HG02943 (cell line): ENCODE data around the gene PLEKHA8.
"Not testable (repeated sequence)": the region's sequence is repeated elsewhere in the genome, so short reads cannot be mapped to it uniquely, and the experiment has no call there.

Source experiments
- ATAC-seq: cut with Tn5 transposase; IDR thresholded peaks from one replicate; pipeline ENCODE4 v1.9.1; 2021; ENCODE audit warnings: mild to moderate bottlenecking, low read depth, moderate library complexity; ENCODE audit not compliant: unreplicated experiment

Gene PLEKHA8

DNA sequence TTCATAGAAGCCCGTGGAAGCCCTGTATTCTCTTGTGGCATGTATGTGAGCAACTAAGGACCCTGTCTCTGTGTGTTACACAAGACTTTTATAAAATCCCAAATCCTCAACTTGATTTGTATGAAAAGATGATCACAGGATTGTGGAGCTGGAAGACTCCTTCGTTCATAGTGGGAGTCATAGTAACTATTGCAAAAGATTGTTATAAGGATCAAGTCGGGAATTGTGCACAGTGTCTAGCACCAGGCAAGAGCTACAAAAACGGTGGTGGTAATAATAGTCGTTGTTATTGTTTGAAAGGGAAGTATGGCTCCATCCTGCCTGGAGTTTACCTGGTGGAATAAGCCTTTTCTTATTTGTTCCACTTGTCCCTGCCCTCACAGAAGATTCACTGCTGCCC lies 63.8 kb downstream of the PLEKHA8 start:
- no peak for ATAC-seq

DNA sequence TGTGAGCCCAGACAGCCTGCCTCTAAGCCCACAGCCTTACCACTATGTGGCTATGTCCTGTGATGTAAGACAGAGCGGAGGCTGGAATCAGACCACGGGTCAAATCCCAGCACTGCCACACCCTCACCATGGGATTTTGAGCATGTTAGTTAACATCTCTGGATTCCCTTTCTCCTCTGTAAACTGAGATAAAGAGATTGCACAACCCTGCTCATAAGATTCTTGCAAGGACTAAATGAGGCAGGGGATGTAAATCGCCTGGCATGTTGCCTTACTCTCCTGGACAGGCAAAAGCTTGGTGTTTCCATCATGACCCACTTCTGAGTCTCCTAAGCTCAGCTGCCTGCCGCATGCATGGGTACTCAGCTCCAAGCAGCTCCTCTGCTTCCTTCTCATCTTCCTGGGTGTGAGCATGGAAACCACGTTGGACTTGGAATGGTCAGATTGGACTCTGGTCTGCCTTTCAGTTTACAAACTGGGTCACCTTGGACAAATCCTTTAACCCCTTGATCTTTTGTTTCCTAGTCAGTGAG lies 65.3 kb downstream of the PLEKHA8 start:
- no peak for ATAC-seq

GRCh38 chr7:30098599-30098998 lies 70.4 kb downstream of the PLEKHA8 start:
- not testable (repeated sequence) for ATAC-seq

GRCh38 chr7:30102281-30102680 lies 74.1 kb downstream of the PLEKHA8 start:
- ATAC-seq: no peak

DNA sequence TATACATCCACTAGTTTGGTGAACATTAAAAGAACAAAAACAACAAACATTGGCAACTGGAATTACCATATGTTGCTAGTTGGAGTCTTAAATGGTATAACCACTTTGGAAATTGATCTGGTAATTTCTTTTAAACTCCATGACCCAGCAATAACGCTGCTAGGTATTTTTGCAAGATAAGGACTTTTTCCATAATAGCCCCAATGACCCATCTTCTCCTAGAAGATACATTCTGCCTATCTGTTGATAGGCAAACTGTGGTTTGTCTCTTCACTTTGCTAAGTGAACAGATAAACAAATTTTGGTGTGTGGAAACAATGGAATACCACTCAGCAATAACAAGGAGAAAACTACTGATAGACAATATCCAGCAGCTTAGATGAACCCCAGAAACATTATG lies 75.9 kb downstream of the PLEKHA8 start:
- ATAC-seq: no peak

- ATAC-seq: no peak
Measured at GRCh38 chr7:30112103-30112713, 84.0 kb downstream of the PLEKHA8 start.

DNA sequence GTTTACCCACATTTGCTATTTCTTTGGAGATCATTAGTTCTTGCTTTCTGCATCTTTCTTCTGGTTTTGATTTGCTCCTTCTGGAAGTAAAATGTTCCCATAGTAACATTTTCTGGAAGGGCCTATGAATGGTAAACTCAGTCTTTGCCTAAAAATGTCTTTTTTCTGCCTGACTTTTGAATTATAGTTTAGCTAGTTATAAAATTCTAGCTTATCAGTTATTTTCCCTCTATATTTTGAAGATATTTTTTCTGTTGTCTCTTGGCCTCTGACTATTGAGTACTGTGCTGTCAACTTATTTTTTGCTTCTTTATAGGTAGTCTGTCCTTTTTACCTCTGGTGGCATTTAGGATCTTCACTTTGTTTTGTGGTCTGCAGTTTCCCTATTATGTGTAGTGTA lies 84.9 kb downstream of the PLEKHA8 start:
- ATAC-seq: no peak

DNA sequence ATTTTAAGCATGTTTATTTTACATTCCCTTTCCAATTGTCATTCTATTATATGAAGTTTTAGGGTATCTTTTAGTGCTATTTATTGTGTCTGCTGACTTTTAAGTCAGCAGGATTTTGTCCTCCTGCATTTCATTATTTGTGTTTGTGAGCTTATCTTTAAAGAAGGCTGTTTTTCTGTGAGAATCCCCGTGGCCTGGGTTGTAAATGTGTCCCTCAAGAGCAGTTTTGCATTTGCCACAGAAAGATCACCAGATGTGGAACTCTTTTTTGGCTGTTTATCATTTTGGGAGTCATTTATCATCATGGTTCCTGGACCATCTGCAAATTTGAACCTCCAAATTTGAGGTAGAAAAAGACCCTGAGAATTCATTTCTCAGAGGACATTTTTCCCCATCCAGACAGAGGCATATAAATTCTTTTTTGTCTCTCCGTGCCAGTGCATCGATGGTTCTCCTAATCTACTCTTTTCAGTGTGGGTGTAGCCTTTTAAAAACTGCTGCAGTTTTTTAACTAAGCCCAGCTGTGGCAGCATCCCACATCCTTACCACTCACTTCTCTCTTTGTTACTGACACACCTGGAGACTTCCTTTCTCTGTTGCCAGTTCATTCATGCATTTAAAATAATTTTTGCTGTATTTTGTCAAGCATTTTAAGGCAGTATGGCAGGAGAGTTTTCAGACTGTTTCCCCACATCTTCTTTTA lies 86.5 kb downstream of the PLEKHA8 start:
- ATAC-seq: no peak

- ATAC-seq: no peak
Measured at GRCh38 chr7:30115709-30116297, 87.6 kb downstream of the PLEKHA8 start.

GRCh38 chr7:30116771-30117170 lies 88.6 kb downstream of the PLEKHA8 start:
- no peak for ATAC-seq

GRCh38 chr7:30117896-30118295 lies 89.7 kb downstream of the PLEKHA8 start:
- no peak for ATAC-seq

- ATAC-seq: no peak
Measured at GRCh38 chr7:30119890-30120577, 91.8 kb downstream of the PLEKHA8 start.

DNA sequence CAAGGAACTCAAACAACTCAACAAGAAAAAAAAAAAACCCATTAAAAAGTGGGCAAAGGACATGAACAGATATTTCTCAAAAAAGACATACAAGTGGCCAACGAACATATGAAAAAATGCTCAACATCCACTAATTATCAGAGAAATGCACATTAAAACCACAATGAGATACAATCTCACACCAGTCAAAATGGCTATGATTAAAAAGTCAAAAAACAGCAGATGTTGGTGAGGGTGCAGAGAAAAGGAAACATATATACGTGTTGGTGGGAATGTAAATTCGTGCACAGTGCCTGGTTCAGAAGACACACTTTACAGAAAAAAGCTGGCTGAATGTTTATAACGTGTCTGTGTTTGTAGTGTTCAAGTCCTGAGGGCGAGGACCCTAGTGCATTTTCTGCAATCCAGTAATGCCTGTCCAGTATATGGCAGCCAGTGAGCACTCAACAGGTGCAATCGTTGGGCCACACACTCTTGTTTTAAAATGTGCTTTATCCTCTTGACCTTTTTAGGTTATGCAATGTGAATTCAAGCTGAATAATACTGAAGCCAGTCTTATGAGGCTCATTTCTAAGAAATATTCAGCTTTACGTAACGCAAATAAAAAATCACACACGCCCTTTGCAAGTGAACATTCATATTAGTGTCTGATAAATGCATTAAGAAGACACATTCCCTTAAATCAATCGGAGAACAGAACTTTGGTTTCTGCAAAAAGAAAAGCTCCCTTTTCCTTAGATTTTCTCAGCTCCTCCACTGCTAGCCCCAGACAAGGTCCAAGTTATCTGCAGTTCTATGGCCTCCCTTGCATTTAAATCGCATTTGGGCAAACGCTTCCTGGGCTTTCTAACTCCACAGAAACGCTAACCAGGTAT lies 105.8 kb downstream of the PLEKHA8 start:
- ATAC-seq: no peak

DNA sequence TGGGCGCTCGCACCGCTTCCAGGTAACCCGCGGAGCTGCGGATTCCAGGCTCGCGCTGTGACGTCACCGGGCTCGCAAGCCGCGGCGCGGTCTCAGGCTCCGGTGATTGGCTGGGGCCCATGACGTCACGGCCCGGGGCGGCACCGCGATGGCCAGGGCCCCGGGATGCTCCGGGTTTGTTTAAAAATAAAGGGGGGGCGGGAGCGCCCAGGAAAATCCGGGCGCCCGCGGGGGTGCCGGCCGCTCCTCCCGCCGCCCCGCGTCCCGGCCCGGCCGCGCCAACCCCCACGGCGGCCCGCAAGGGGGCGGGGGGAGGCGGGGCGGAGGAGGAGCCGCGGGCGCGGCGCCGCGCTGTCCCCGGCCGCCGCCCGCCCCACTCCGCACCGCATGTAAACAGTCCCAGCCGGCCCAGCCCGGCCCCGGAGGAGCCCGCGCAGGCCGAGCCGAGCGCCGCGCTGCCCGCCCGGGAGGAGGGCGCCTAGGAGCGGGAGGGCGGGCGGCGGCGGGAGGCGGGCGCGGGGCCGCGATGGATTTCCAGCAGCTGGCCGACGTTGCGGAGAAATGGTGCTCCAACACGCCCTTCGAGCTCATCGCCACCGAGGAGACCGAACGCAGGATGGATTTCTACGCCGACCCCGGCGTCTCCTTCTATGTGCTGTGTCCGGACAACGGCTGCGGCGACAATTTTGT lies 106.5 kb downstream of the PLEKHA8 start, which contains the start of gene MTURN:
MTURN (plus strand) TSS at position 376 of the 690 bp plus-strand sequence; CDS start at position 527, 151 bp downstream.
- ATAC-seq: peak; percentile 83

GRCh38 chr7:30135301-30136116 lies 107.3 kb downstream of the PLEKHA8 start:
- peak; percentile 24 for ATAC-seq

GRCh38 chr7:30136117-30136731 lies 108.0 kb downstream of the PLEKHA8 start:
- no peak for ATAC-seq

GRCh38 chr7:30136743-30137485 lies 108.7 kb downstream of the PLEKHA8 start:
- no peak for ATAC-seq
